GM12873 (cell line): Measurements from ENCODE around the gene LGALS7B.

Source experiments
- CTCF ChIP-seq: IDR thresholded peaks from 2 replicates; pipeline ENCODE4 v1.5.1; 2012; ENCODE audit warnings: low read depth, mild to moderate bottlenecking, moderate library complexity, low read length, control low read depth; ENCODE audit not compliant: insufficient read depth; ENCODE audit errors: missing control alignments

Gene LGALS7B

GRCh38 chr19:38834104-38834490 lies 45.1 kb downstream of the LGALS7B start:
- no peak for TF ChIP-seq CTCF

GRCh38 chr19:38834590-38834989 lies 45.6 kb downstream of the LGALS7B start:
- no peak for TF ChIP-seq CTCF

GRCh38 chr19:38836159-38836982 lies 47.4 kb downstream of the LGALS7B start:
- no peak for TF ChIP-seq CTCF

DNA sequence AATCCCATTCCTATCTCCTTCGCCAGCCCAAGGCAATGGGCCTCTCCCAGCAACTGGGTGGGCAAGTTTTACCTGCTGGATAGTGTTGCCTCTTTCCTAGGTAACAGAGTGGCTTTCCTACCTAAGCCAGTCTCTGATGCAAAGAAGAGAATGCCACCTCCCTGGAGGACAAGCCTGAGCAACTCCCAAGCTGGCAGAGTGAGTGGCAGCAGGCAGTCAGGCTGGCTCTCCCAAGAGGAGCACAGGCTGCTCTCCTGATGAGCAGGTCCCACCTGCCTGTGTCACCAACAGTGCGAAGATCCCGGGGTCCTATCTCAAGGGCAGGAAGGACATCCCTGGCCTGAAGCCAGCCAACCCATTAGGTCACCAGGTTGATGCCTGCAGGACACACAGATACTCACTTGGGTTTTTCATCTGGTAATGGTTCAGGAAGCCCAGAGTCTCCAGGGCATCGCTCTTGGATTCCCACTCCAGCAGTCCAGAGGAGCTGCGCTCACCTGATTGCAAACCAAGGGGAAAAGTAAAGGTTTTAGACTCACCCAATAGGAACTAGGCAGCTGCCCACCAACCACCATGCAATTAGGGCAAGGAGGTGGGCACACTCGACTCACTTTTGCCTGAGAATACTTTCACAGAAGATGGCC lies 48.1 kb downstream of the LGALS7B start:
- TF ChIP-seq CTCF = no peak

- TF ChIP-seq CTCF = no peak
These were observed 48.7 kb downstream of the LGALS7B start for GRCh38 chr19:38837656-38838121.

DNA sequence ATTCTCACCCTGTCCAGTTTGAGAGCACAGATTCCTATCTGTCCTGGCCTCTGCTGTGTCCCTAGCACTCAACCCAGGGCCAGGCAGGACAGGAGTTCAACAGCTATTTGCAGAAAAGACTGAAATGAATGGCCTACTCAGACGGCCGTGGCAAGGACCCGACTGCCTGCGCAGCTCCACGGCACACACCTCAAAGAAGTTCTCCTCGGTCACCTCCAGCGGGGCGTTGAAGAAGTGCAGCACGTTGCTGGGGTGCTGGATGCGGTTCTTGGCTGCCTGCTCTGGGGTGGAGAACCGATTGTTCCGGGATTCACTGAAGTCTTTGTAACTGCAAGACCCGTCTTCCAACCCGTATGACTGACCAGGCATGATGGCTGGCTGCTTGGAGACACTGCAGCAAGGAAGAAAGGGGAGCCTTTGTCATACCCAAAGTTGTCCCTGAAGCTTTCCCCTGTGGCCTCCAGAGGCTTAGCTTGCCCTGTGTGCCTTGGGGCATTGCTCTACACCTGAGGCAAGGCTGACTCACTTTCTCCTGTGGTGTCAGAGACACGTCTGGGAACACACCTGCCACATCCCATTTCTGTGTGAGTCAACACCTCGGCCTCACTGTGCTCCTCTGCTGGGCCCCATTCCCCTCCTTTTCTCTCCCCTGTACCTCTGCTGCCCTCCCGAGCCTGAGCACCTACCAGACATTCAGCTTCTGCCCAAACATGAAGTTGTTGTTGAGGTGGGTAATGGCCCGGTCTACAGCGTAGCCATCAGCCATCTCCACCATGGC lies 49.4 kb downstream of the LGALS7B start:
- TF ChIP-seq CTCF = no peak
